Left ventricle myocardium inferior (tissue), 1 donor: ENCODE data around the gene NUP37. TPM values are rescaled to one million over a fixed set of nuclear protein-coding genes. Genes with fewer than 3 reads are reported as not detected.

Source experiments
- DNase-seq: peaks from one replicate; pipeline ENCODE4 v3.0.0-alpha.2; 2020
- H3K27ac ChIP-seq: fragments of 200-600 bp; replicated peaks from 2 replicates; pipeline ENCODE4 v1.8.0; 2021
- H3K27me3 ChIP-seq: fragments of 200-600 bp; 2 replicates; pipeline ENCODE4 v1.8.0; 2021; ENCODE audit warnings: low read depth
- H3K36me3 ChIP-seq: fragments of 200-600 bp; 2 replicates; pipeline ENCODE4 v1.8.0; 2021
- H3K4me1 ChIP-seq: fragments of 200-600 bp; 2 replicates; pipeline ENCODE4 v1.8.0; 2021
- H3K4me3 ChIP-seq: fragments of 200-600 bp; 2 replicates; pipeline ENCODE4 v1.8.0; 2021; ENCODE audit warnings: mild to moderate bottlenecking, moderate library complexity
- H3K9me3 ChIP-seq: fragments of 200-600 bp; replicated peaks from 2 replicates; pipeline ENCODE4 v1.8.0; 2021
- CTCF ChIP-seq: fragments of 200-600 bp; IDR thresholded peaks from 2 replicates; pipeline ENCODE4 v1.8.0; 2021; ENCODE audit warnings: antibody characterized with exemption, mild to moderate bottlenecking, borderline replicate concordance
- intact Hi-C: fragments of 100-400 bp; cut with micrococcal nuclease; formaldehyde crosslinking; loops from one replicate; pipeline ENCODE4 v1.11.0; 2022
- total RNA-seq: library from RNA; stranded (reverse); fragmentation: NEBNext Ultra II Directional; extraction: Animal tissue kit (Norgen Biotek cat#: 25700); gene quantifications from one replicate; pipeline ENCODE4 v1.2.1, GENCODE V29; 2021
- donor health status: DM: no; HTN: yes; CAD: no; lungs with severe emphysema.

The NUP37 gene
- total RNA-seq, 1 donor from 2014 or later = 20.6 TPM

- H3K9me3 ChIP-seq = no peaks in the 10 kb centered on the region
- intact Hi-C loops = no loop called here
- H3K27me3 ChIP-seq = no peaks in the 10 kb centered on the region
- no peak overlapping the region for H3K4me3 ChIP-seq
- DNase-seq = no peak
- peaks cover 6% of the 10 kb centered on the region for H3K4me1 ChIP-seq
- TF ChIP-seq CTCF = no peak
- H3K27ac ChIP-seq = no peak overlapping the region
- H3K36me3 ChIP-seq = peaks cover 47% of the 10 kb centered on the region
Measured at GRCh38 chr12:102114212-102114611, 5.7 kb downstream of the NUP37 start.

GRCh38 chr12:102110782-102111181 is 9.1 kb downstream of the NUP37 start:
- no peaks in the 10 kb centered on the region for H3K9me3 ChIP-seq
- no peak overlapping the region for H3K4me3 ChIP-seq
- H3K4me1 ChIP-seq = no peaks in the 10 kb centered on the region
- intact Hi-C loops = no loop called here
- no peaks in the 10 kb centered on the region for H3K27me3 ChIP-seq
- peaks cover 51% of the 10 kb centered on the region for H3K36me3 ChIP-seq
- DNase-seq = no peak
- no peak overlapping the region for H3K27ac ChIP-seq
- no peak for TF ChIP-seq CTCF

GRCh38 chr12:102107970-102108369 is 11.9 kb downstream of the NUP37 start:
- Histone ChIP-seq H3K27ac (no peak overlapping the region), H3K4me3 (no peak overlapping the region), H3K36me3 (peaks cover 79% of the 10 kb centered on the region), H3K4me1 (no peaks in the 10 kb centered on the region), H3K27me3 (no peaks in the 10 kb centered on the region), H3K9me3 (no peaks in the 10 kb centered on the region)
- no peak for TF ChIP-seq CTCF
- intact Hi-C loops = no loop called here
- DNase-seq = no peak

- Histone ChIP-seq H3K27me3 (no peaks in the 10 kb centered on the region), H3K4me1 (no peaks in the 10 kb centered on the region), H3K36me3 (peaks cover 85% of the 10 kb centered on the region), H3K27ac (no peak overlapping the region), H3K4me3 (no peak overlapping the region), H3K9me3 (no peaks in the 10 kb centered on the region)
- intact Hi-C loops = no loop called here
- no peak for DNase-seq
- TF ChIP-seq CTCF = no peak
Measured at GRCh38 chr12:102106905-102107304, 13.0 kb downstream of the NUP37 start.

- H3K36me3 ChIP-seq = peaks cover 39% of the 10 kb centered on the region
- TF ChIP-seq CTCF = no peak
- H3K9me3 ChIP-seq = no peaks in the 10 kb centered on the region
- peaks cover 26% of the 10 kb centered on the region for H3K4me1 ChIP-seq
- no peaks in the 10 kb centered on the region for H3K27me3 ChIP-seq
- no peak overlapping the region for H3K4me3 ChIP-seq
- no peak for DNase-seq
- H3K27ac ChIP-seq = no peak overlapping the region
- intact Hi-C loops = no loop called here
Measured at GRCh38 chr12:102096855-102097254, 23.1 kb downstream of the NUP37 start.
